ENCODE results near the gene CAPN10.

The CAPN10 gene

GRCh38 chr2:240593026-240593702 lies 6.6 kb downstream of the CAPN10 start:
- Histone ChIP-seq H3K4me3 (ENCODE audit: low read depth, low read length) (no peak overlapping the region), H3K9me3 (ENCODE audit: control insufficient read depth, low read length) (no peaks in the 10 kb centered on the region), H3K4me2 (ENCODE audit: low read length) (no peak overlapping the region), H3K36me3 (ENCODE audit: control insufficient read depth, insufficient read depth, low read length) (no peaks in the 10 kb centered on the region), H3K4me1 (no peaks in the 10 kb centered on the region), H3K27me3 (ENCODE audit: control insufficient read depth, insufficient read depth, low read length) (no peaks in the 10 kb centered on the region), H3K27ac (no peak overlapping the region), H3K9ac (no peak overlapping the region), H3K79me2 (peaks cover 13% of the 10 kb centered on the region), H2AFZ (no peak overlapping the region)
- no peak for TF ChIP-seq CTCF (IDR thresholded peaks at IDR 0.05)

- TF ChIP-seq CTCF (IDR thresholded peaks at IDR 0.05), result no peak
- Histone ChIP-seq H2AFZ (no peak overlapping the region), H3K4me1 (no peaks in the 10 kb centered on the region), H3K27ac (no peak overlapping the region), H3K36me3 (ENCODE audit: control insufficient read depth, insufficient read depth, low read length) (no peaks in the 10 kb centered on the region), H3K9me3 (ENCODE audit: control insufficient read depth, low read length) (no peaks in the 10 kb centered on the region), H3K4me3 (ENCODE audit: low read depth, low read length) (no peak overlapping the region), H3K79me2 (peaks cover 13% of the 10 kb centered on the region), H3K27me3 (ENCODE audit: control insufficient read depth, insufficient read depth, low read length) (no peaks in the 10 kb centered on the region), H3K9ac (no peak overlapping the region), H3K4me2 (ENCODE audit: low read length) (no peak overlapping the region)
Measured at GRCh38 chr2:240593703-240594451, 7.3 kb downstream of the CAPN10 start.

GRCh38 chr2:240594511-240595380 lies 8.2 kb downstream of the CAPN10 start:
- no peak overlapping the region for H2AFZ ChIP-seq
- no peak overlapping the region for H3K27ac ChIP-seq
- no peak overlapping the region for H3K4me3 ChIP-seq (ENCODE audit: low read depth, low read length)
- H3K79me2 ChIP-seq, result peaks cover 13% of the 10 kb centered on the region
- no peaks in the 10 kb centered on the region for H3K27me3 ChIP-seq (ENCODE audit: control insufficient read depth, insufficient read depth, low read length)
- H3K4me2 ChIP-seq (ENCODE audit: low read length), result no peak overlapping the region
- H3K9ac ChIP-seq, result no peak overlapping the region
- no peaks in the 10 kb centered on the region for H3K9me3 ChIP-seq (ENCODE audit: control insufficient read depth, low read length)
- TF ChIP-seq CTCF (IDR thresholded peaks at IDR 0.05), result no peak
- no peaks in the 10 kb centered on the region for H3K4me1 ChIP-seq
- H3K36me3 ChIP-seq (ENCODE audit: control insufficient read depth, insufficient read depth, low read length), result no peaks in the 10 kb centered on the region

- Histone ChIP-seq H3K9ac (no peak overlapping the region), H3K36me3 (ENCODE audit: control insufficient read depth, insufficient read depth, low read length) (no peaks in the 10 kb centered on the region), H2AFZ (no peak overlapping the region), H3K79me2 (peaks cover 13% of the 10 kb centered on the region), H3K4me3 (ENCODE audit: low read depth, low read length) (no peak overlapping the region), H3K4me1 (no peaks in the 10 kb centered on the region), H3K27ac (no peak overlapping the region), H3K27me3 (ENCODE audit: control insufficient read depth, insufficient read depth, low read length) (no peaks in the 10 kb centered on the region), H3K9me3 (ENCODE audit: control insufficient read depth, low read length) (no peaks in the 10 kb centered on the region), H3K4me2 (ENCODE audit: low read length) (no peak overlapping the region)
- no peak for TF ChIP-seq CTCF (IDR thresholded peaks at IDR 0.05)
Measured at GRCh38 chr2:240595381-240596079, 9.0 kb downstream of the CAPN10 start.
